ENCODE data around the gene PML. TPM values are rescaled to one million over a fixed set of nuclear protein-coding genes. Genes with fewer than 3 reads are reported as not detected.
A peak's percentile ranks its signal among the peaks of the same experiment; 100 is the strongest.
"Not testable (repeated sequence)": the region's sequence is repeated elsewhere in the genome, so short reads cannot be mapped to it uniquely, and the experiment has no call there.

Gene PML
- total and polyA plus RNA-seq, 4 donors, result 8.2 to 15.2 (median 10.8) TPM

GRCh38 chr15:74062236-74062635, 67.7 kb downstream of the PML start (continued):
- TF ChIP-seq ATF3 (IDR thresholded peaks at IDR 0.05), result no peak

- H3K27ac ChIP-seq (ENCODE audit: low read depth in 1 of 2, low read length in 2 of 2), result no peak overlapping the region
- TF ChIP-seq TAF1 (conservative IDR thresholded peaks at IDR 0.05) (no peak), SP1 (IDR thresholded peaks at IDR 0.05) (no peak), GABPA (IDR thresholded peaks at IDR 0.05 in 1 of 2, conservative IDR thresholded peaks at IDR 0.05 in 1 of 2) (no peak)
- H3K9ac ChIP-seq (ENCODE audit: low read depth in 1 of 2, low read length in 2 of 2), result no peak overlapping the region
- 88% methylated on average over 7 of the region's 7 CpGs for WGBS
- no peak overlapping the region for H3K4me3 ChIP-seq (ENCODE audit: low read depth in 1 of 3, low read length in 3 of 3)
- no peak for DNase-seq (ENCODE audit: low spot score)
- H3K4me1 ChIP-seq (ENCODE audit: control insufficient read depth in 4 of 4, insufficient read depth in 4 of 4, low read length in 3 of 4), result no peaks in the 10 kb centered on the region
- H3K9me3 ChIP-seq (ENCODE audit: control insufficient read depth in 4 of 4, low read length in 3 of 4), result no peaks in the 10 kb centered on the region
- no peaks in the 10 kb centered on the region for H3K36me3 ChIP-seq (ENCODE audit: control insufficient read depth in 4 of 4, insufficient read depth in 3 of 4, low read depth in 1 of 4, low read length in 3 of 4)
- no peaks in the 10 kb centered on the region for H3K27me3 ChIP-seq (ENCODE audit: control insufficient read depth in 4 of 4, insufficient read depth in 4 of 4, low read length in 3 of 4)
Measured at GRCh38 chr15:74062671-74063070, 68.2 kb downstream of the PML start.

GRCh38 chr15:74063425-74064146, 69.1 kb downstream of the PML start:
- H3K27ac ChIP-seq (ENCODE audit: low read depth in 1 of 2, low read length in 2 of 2); H3K36me3 ChIP-seq (ENCODE audit: control insufficient read depth in 4 of 4, insufficient read depth in 3 of 4, low read depth in 1 of 4, low read length in 3 of 4); H3K4me1 ChIP-seq (ENCODE audit: control insufficient read depth in 4 of 4, insufficient read depth in 4 of 4, low read length in 3 of 4); H3K4me3 ChIP-seq (ENCODE audit: low read depth in 1 of 3, low read length in 3 of 3); H3K27me3 ChIP-seq (ENCODE audit: control insufficient read depth in 4 of 4, insufficient read depth in 4 of 4, low read length in 3 of 4); DNase-seq (ENCODE audit: low spot score); H3K9ac ChIP-seq (ENCODE audit: low read depth in 1 of 2, low read length in 2 of 2); H3K9me3 ChIP-seq (ENCODE audit: control insufficient read depth in 4 of 4, low read length in 3 of 4): not testable (repeated sequence)
- 73% methylated on average over 10 of the region's 17 CpGs for WGBS

DNA sequence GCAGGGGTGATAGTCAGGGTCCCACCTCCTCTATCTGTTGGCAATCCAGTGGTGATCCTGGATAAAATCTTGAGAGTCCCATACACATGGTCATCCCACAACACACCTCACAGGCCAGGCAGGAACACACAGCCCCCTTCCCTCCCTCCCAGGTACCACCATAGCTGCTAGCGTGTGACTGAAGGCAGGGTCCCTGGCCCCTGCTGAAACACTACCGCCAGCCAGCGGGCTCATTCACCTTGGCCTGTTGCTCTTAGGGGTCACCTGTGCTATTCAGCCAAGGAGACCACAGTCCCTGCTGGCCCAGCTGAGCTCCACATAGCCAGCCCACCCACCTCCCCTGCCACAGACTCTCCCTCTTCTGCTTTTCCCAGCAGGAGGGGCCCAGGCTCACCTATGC, 69.7 kb downstream of the PML start:
- not testable (repeated sequence) for H3K4me1 ChIP-seq (ENCODE audit: control insufficient read depth in 4 of 4, insufficient read depth in 4 of 4, low read length in 3 of 4); DNase-seq (ENCODE audit: low spot score); H3K36me3 ChIP-seq (ENCODE audit: control insufficient read depth in 4 of 4, insufficient read depth in 3 of 4, low read depth in 1 of 4, low read length in 3 of 4); H3K4me3 ChIP-seq (ENCODE audit: low read depth in 1 of 3, low read length in 3 of 3); H3K9me3 ChIP-seq (ENCODE audit: control insufficient read depth in 4 of 4, low read length in 3 of 4); H3K27me3 ChIP-seq (ENCODE audit: control insufficient read depth in 4 of 4, insufficient read depth in 4 of 4, low read length in 3 of 4); H3K9ac ChIP-seq (ENCODE audit: low read depth in 1 of 2, low read length in 2 of 2); H3K27ac ChIP-seq (ENCODE audit: low read depth in 1 of 2, low read length in 2 of 2)
- WGBS, result 98% methylated on average over 3 of the region's 3 CpGs

DNA sequence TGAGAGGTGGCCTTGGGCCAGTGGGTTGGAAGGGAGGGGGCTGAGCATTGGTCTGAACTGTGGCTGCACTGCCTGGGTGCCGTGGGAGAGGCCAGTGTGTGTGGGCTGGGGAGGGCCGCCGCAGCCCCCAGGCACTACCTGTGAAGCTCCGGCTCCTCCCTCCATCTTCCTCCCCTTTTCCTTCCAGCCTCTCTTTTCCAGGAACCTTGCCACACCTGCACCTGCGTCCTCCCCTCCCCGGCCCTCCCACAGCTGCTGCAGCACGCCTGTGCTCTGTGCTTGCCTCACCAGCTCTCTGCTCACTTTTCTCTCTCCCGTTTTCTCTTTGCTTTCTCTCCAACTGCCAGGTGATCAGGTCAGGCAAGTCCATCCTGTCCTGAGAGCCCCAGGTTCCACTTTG, 70.3 kb downstream of the PML start:
- DNase-seq (ENCODE audit: low spot score); H3K36me3 ChIP-seq (ENCODE audit: control insufficient read depth in 4 of 4, insufficient read depth in 3 of 4, low read depth in 1 of 4, low read length in 3 of 4); H3K27ac ChIP-seq (ENCODE audit: low read depth in 1 of 2, low read length in 2 of 2); H3K4me1 ChIP-seq (ENCODE audit: control insufficient read depth in 4 of 4, insufficient read depth in 4 of 4, low read length in 3 of 4); H3K4me3 ChIP-seq (ENCODE audit: low read depth in 1 of 3, low read length in 3 of 3); H3K9ac ChIP-seq (ENCODE audit: low read depth in 1 of 2, low read length in 2 of 2); H3K9me3 ChIP-seq (ENCODE audit: control insufficient read depth in 4 of 4, low read length in 3 of 4); H3K27me3 ChIP-seq (ENCODE audit: control insufficient read depth in 4 of 4, insufficient read depth in 4 of 4, low read length in 3 of 4): not testable (repeated sequence)
- WGBS, result 73% methylated on average over 8 of the region's 8 CpGs

- H3K9ac ChIP-seq (ENCODE audit: low read depth in 1 of 2, low read length in 2 of 2); DNase-seq (ENCODE audit: low spot score); H3K36me3 ChIP-seq (ENCODE audit: control insufficient read depth in 4 of 4, insufficient read depth in 3 of 4, low read depth in 1 of 4, low read length in 3 of 4); H3K27ac ChIP-seq (ENCODE audit: low read depth in 1 of 2, low read length in 2 of 2); H3K4me1 ChIP-seq (ENCODE audit: control insufficient read depth in 4 of 4, insufficient read depth in 4 of 4, low read length in 3 of 4); H3K9me3 ChIP-seq (ENCODE audit: control insufficient read depth in 4 of 4, low read length in 3 of 4); H3K4me3 ChIP-seq (ENCODE audit: low read depth in 1 of 3, low read length in 3 of 3); H3K27me3 ChIP-seq (ENCODE audit: control insufficient read depth in 4 of 4, insufficient read depth in 4 of 4, low read length in 3 of 4): not testable (repeated sequence)
- 16% methylated on average over 7 of the region's 13 CpGs for WGBS
- peak; percentile 32 to 53 for TF ChIP-seq RAD21 (IDR thresholded peaks at IDR 0.05)
- TF ChIP-seq CTCF (IDR thresholded peaks at IDR 0.05; ENCODE audit: low read depth, low read length, missing input control), result peak; percentile 17
Measured at GRCh38 chr15:74065684-74066411, 71.3 kb downstream of the PML start.

- H3K27me3 ChIP-seq (ENCODE audit: control insufficient read depth in 4 of 4, insufficient read depth in 4 of 4, low read length in 3 of 4); H3K9me3 ChIP-seq (ENCODE audit: control insufficient read depth in 4 of 4, low read length in 3 of 4); H3K36me3 ChIP-seq (ENCODE audit: control insufficient read depth in 4 of 4, insufficient read depth in 3 of 4, low read depth in 1 of 4, low read length in 3 of 4); DNase-seq (ENCODE audit: low spot score); H3K4me3 ChIP-seq (ENCODE audit: low read depth in 1 of 3, low read length in 3 of 3); H3K9ac ChIP-seq (ENCODE audit: low read depth in 1 of 2, low read length in 2 of 2); H3K4me1 ChIP-seq (ENCODE audit: control insufficient read depth in 4 of 4, insufficient read depth in 4 of 4, low read length in 3 of 4); H3K27ac ChIP-seq (ENCODE audit: low read depth in 1 of 2, low read length in 2 of 2): not testable (repeated sequence)
- 96% methylated on average over 4 of the region's 6 CpGs for WGBS
Measured at GRCh38 chr15:74071645-74072044, 77.1 kb downstream of the PML start.

Measured in liver (tissue), 9 donors.